ENCODE measurements around the gene LONP2. TPM values are rescaled to one million over a fixed set of nuclear protein-coding genes. Genes with fewer than 3 reads are reported as not detected.

LONP2 gene
- total RNA-seq, 1 experiment from 2014 or later: 46.8 TPM

- Histone ChIP-seq H2AFZ (ENCODE audit: low read depth, low read length, poor library complexity, severe bottlenecking) (no peak overlapping the region), H3K79me2 (ENCODE audit: insufficient read depth, low read length) (no peaks in the 10 kb centered on the region), H3K9me2 (ENCODE audit: insufficient read depth) (no peaks in the 10 kb centered on the region), H3K4me2 (ENCODE audit: low read length) (no peak overlapping the region), H3K4me1 (ENCODE audit: control insufficient read depth in 1 of 2, insufficient read depth in 2 of 2, low read length in 2 of 2) (no peaks in the 10 kb centered on the region), H3K27ac (ENCODE audit: low read depth, low read length) (no peak overlapping the region), H3K27me3 (ENCODE audit: insufficient read depth, low read length) (no peaks in the 10 kb centered on the region), H3K36me3 (ENCODE audit: control insufficient read depth in 1 of 2, insufficient read depth in 2 of 2, low read length in 2 of 2) (no peaks in the 10 kb centered on the region), H3K9me3 (ENCODE audit: control insufficient read depth in 1 of 2, insufficient read depth in 1 of 2, low read depth in 1 of 2, low read length in 2 of 2) (no peaks in the 10 kb centered on the region), H4K20me1 (ENCODE audit: insufficient read depth) (no peaks in the 10 kb centered on the region), H3K4me3 (replicated peaks in 1 of 2; ENCODE audit: low read depth in 1 of 2, low read length in 2 of 2) (no peak overlapping the region), H3K9ac (ENCODE audit: low read length) (no peak overlapping the region)
- no TSS peak for BruUV-seq (replicated peaks)
- intact Hi-C loops (cut with micrococcal nuclease): no loop called here
- TF ChIP-seq YY1 (IDR thresholded peaks at IDR 0.05; ENCODE audit: extremely low read depth, insufficient replicate concordance, low read depth, low read length) (no peak), ZBTB33 (IDR thresholded peaks at IDR 0.05; ENCODE audit: extremely low read depth, insufficient replicate concordance, low read length) (no peak), EZH2 (IDR thresholded peaks at IDR 0.05) (no peak), JUND (IDR thresholded peaks at IDR 0.05) (no peak), POLR2AphosphoS5 (IDR thresholded peaks at IDR 0.05; ENCODE audit: low read depth, low read length) (no peak), ATF3 (IDR thresholded peaks at IDR 0.05) (no peak), REST (IDR thresholded peaks at IDR 0.05; ENCODE audit: low read depth) (no peak), POLR2A (IDR thresholded peaks at IDR 0.05; ENCODE audit: borderline replicate concordance, extremely low read depth, insufficient read depth, insufficient read length) (no peak), EGR1 (IDR thresholded peaks at IDR 0.05; ENCODE audit: low read depth) (no peak), FOSL1 (IDR thresholded peaks at IDR 0.05; ENCODE audit: low read depth) (no peak), EZH2phosphoT487 (IDR thresholded peaks at IDR 0.05; ENCODE audit: borderline replicate concordance) (no peak), CTCF (IDR thresholded peaks at IDR 0.05 in 2 of 3, conservative IDR thresholded peaks at IDR 0.05 in 1 of 3; ENCODE audit: borderline replicate concordance in 1 of 3, insufficient read depth in 1 of 3, low read depth in 2 of 3, low read length in 2 of 3) (no peak), CBX3 (IDR thresholded peaks at IDR 0.05; ENCODE audit: low read depth) (no peak), SRF (IDR thresholded peaks at IDR 0.05; ENCODE audit: low read depth) (no peak)
- DNase-seq (ENCODE audit: low read depth, low spot score) (no peak), ATAC-seq (no peak)
- CTCF ChIA-PET: no interaction called here
- RAD21 ChIA-PET (ENCODE audit: low non-redundant PET in 1 of 2, low total read pairs in 2 of 2, uncharacterized antibody in 2 of 2, unreplicated experiment in 2 of 2): no interaction called here
- POLR2A ChIA-PET: no interaction called here
Observed at GRCh38 chr16:48218473-48218872, 25.6 kb upstream of the LONP2 start.

Data from HCT116 (cell line).